IPS-NIHi11 (cell line): ENCODE data around the gene FNDC7.
"Not testable (repeated sequence)": the region's sequence is repeated elsewhere in the genome, so short reads cannot be mapped to it uniquely, and the experiment has no call there.

Experiments used
- DNase-seq: peaks from one replicate; pipeline ENCODE4 v3.0.0; 2012; ENCODE audit warnings: mixed read lengths, low spot score

Gene FNDC7

DNA sequence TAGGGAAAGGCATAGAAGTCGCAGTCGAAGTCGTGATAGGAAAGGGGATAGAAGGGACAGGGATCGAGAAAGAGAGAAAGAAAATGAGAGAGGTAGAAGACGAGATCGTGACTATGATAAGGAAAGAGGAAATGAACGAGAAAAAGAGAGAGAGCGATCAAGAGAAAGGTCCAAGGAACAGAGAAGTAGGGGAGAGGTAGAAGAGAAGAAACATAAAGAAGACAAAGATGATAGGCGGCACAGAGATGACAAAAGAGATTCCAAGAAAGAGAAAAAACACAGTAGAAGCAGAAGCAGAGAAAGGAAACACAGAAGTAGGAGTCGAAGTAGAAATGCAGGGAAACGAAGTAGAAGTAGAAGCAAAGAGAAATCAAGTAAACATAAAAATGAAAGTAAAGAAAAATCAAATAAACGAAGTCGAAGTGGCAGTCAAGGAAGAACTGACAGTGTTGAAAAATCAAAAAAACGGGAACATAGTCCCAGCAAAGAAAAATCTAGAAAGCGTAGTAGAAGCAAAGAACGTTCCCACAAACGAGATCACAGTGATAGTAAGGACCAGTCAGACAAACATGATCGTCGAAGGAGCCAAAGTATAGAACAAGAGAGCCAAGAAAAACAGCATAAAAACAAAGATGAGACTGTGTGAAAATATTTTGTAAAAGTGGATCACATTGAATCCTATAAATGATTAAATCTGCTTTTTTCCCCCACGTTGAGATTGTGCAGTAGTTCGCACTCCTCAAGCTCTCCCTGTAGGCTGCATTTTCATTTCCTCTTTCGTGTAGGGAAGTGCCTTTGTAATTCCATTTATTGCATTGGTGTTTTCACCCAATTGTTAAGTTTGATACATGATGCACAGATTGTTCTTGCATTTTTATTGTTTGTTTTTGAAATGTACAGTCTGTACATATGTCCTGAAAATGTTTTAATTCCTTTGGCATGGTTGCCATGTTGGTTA, 13.1 kb upstream of the FNDC7 start:
- no peak for DNase-seq

DNA sequence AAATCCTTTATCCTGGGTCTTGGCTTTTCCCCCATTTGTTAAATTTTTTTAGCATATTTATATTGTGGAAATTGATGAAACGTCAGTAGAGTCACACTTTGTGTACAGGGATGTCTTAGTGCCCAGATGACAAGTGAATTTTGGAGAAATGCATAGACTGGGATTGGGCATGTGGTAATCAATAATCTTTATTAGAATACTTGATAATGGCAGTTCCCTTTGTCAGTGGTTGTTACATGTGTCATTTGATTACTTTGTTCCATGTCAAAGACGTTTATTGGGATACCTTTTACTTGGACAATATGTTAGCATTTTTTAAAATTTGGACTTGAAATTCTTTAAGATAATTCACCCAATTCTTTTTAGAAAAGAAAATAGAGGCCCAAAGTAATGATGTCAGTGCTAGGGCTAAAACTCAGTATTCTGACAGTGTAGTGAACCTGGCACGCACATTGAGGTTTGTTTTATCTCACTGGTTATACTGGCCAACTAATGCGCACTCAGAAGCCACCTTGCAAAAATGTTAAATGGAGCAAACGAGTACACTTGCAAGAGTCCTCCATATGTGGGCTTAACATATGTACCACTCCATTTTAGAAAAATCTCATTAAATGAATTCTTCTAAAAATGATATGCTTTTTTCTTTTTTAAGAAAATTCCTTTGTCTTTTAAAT, 11.4 kb upstream of the FNDC7 start:
- DNase-seq = no peak

DNA sequence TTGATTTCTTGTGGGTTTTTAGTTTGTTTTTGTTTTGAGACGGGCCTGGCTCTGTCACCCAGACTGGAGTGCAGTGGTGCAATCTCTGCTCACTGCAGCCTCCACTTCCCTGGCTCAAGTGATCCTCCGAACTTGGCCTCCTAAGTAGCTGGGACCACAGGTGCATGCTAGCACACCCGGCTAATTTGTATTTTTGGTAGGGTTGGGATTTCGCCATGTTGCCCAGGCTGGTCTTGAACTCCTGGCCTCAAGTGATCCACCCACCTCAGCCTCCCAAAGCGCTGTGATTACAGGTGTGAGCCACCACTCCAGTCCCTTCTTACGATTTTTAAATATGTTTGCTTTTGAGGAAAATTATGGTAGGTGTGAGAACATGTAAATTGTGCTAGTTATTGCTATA, 10.6 kb upstream of the FNDC7 start:
- DNase-seq = not testable (repeated sequence)

DNA sequence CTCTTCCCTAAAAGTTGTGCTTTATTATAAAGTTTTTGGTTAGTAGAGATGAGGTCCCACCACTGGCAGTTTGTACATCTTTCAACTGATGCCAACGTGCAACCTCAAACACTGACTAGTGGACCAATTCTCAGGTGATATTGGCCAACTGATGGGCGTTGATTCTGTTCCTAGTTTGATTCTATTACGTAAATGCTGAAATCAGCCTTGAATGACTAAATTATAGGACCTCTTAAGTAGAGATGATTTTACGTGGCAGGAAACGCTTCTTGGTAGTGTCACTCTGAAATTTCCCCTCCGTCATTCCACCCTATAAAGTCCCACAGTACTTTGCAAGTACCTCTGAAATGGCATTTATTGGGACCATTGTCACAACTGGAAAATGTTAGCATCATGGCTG, 8.8 kb upstream of the FNDC7 start:
- DNase-seq = no peak

DNA sequence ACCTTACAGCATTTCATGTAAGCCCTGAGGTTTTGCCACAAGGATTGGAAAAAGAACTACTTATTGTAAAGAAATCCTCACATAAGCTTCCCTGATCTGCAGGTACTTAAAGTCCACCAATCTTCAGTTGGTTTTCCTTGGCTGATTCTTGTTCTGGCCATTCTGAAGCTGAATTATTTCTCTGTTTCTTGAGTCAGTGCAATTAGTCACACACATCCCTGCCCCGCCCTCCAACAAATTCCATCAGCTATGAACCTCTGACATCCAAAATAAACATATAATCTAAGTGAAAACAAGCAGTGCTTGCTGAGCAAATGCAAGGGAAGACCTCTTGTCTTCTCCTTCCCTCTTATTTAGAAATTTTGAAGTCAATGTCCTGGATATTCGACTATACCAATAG, 8.2 kb upstream of the FNDC7 start:
- DNase-seq = no peak

DNA sequence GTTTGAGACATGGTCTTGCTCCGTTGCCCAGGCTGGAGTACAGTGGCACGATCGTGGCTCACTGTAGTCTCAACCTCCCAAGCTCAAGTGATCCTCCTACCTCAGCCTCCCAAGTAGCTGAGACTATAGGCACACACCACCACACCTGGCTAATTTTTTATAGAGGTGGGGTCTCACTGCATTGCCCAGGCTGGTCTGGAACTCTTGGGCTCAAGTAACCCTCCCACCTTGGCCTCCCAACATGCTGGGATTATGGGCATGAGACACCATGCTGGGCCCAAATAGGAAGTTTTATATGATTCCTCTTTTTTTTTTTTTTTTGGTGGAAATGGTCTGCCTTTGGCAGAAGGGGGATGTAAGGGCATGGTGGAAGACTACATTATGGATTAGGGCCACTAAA, 6.1 kb upstream of the FNDC7 start:
- no peak for DNase-seq

DNA sequence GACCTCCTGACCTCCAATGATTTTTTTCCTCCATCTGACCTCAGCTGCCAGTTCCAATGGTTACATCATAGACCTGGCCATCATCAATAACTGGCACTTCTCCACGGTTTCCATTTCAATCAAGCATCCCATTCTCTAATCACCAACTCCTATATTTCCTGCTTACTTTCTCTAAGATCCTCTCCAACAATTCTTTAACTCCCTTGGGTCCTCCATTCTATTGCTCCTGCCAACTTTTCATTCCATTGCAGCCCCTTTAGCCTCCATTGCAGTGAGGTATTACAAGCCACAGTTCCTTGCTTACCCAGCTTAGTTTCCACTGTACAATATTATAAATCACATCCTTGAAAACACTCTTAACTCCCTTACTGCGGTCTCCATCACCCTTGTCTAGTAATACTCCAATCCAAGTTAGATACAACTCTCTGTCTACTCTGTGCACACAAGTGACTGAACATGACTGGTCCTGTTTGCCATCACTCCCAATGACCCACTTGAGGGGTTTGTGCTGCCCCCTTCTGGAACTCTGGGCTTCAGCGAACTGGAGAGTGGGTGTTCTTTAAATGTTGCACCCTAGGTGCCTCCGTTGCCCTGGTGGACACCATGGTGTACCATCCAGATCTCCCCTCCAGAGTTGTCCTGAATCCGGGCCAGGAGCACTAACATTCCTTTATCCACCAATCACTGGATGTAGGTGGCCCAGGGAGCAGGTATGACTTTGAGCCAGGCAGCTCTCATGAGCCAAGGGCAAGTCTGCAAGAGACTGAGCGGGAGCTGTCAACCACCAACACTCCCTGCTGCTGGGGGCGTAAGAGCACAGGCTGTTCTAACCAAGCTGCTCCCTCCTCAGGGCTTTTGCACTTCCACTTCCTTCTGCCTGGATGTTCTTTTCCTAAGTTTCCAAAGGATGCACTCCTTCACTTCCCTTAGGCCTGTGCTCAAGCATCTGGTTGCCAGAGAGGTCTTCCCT, 3.7 kb upstream of the FNDC7 start:
- peak; percentile 43 for DNase-seq

DNA sequence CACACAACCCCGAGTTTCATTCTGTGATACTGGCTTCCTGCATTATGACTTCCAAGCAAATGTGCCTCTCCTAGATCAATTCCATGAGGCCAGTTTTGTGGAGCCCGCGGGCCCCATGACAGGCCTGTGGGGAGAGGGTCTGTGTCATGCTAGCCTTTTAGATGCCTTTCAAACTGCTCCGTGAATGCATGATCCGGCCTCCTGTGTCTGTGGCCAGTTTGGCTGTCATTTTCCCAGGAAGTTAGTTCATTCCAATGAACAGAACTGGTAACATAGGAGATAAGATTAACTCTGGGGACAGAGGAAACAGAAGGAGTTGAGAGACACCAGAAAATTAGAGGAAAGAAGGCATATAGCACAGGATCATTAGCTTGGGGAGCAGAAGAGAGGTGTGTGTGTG, 3.2 kb downstream of the FNDC7 start:
- DNase-seq = no peak

DNA sequence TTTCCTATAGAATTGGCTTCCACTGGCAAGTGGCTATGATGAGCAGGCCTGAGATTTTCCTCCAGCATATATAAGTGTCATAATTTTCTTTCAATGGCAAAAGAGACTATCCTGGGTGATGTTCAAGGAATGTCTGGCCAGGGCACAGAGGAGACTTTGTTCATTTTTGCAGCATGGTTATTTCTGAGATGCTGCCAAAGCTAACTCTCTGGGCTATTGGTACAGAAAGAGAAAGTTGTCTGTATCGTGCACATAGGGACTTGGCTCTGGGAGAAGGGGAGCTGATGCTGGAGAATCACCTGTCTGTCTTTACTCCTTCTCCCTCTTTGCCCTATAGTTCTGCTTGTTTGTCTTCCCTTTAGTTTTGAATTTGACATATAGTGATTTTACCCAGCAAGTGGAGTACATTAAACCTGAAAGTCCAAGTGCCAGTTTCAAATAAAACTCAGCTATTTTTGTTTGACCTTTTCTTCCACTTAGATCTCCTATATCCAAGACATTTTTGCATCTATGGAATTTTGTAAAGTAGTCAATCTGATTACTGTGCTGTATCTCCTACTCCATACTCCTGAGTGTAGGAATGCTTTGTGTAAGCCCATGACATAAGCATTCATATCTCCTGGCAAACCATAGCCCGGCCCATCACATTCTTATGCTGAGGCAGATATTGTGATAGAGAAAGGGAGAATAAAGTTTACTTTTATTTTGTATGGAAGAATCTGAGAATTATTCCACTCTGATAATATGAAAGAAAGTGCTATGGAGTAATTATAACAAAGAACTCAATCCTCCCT, 3.9 kb downstream of the FNDC7 start:
- DNase-seq = no peak

DNA sequence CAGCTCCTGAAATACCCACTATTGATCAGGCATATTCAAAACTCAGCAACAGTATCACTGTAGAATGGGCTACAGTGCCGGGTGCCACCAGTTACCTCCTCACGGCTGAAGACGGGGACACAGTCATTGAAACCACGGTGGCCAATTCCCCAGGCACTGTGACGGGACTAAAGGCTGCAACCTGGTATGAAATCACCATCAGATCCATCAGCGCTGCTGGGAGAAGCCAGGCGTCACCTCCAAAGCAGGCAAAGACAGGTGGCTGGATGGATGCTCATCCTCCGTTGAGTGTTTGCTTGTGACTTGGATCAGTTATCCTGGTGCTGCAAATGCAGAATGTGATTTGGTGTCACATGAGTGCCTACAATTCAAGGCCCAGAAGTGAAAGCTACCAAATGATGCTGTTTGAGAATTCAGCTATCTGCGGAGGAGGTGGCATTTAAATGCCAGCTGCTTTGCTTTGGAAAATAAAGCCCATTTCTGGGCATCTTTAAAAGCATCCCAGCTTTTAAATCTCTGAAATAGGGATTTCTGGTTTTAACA, 5.1 kb downstream of the FNDC7 start:
- DNase-seq = no peak

DNA sequence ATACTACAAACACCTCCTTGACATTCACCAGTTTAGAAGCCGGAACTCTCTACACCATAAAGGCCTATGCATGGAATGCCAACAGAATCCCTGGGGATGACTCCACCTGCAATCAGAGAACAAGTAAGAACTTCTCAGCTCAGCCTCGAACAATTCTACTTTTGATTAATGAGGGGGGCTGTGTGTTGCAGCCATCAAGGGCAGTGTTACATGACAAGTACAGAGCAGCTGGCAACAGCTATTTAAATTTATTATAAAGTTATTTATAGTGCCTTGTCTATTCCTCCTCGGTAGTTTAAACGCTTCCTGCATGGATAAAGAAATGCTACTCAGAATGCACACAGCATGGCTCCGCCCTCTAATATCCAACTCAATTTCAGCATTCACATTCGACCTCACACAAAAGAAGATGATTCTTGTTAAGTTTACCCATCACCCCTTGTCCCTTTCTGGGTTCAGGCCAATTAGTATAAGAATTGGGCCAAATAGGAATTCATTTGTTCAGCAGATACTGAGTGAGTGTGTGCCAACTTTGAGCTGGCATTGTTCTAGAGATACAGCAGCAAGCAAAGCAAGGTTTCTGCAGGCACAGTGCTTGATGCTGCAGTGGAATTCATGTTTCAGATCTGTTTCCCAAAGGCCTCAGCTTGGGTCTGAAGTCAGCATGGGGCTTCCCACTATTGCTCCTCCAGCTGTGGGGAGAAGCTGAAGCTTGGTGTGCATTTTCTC, 6.4 kb downstream of the FNDC7 start:
- DNase-seq = no peak

DNA sequence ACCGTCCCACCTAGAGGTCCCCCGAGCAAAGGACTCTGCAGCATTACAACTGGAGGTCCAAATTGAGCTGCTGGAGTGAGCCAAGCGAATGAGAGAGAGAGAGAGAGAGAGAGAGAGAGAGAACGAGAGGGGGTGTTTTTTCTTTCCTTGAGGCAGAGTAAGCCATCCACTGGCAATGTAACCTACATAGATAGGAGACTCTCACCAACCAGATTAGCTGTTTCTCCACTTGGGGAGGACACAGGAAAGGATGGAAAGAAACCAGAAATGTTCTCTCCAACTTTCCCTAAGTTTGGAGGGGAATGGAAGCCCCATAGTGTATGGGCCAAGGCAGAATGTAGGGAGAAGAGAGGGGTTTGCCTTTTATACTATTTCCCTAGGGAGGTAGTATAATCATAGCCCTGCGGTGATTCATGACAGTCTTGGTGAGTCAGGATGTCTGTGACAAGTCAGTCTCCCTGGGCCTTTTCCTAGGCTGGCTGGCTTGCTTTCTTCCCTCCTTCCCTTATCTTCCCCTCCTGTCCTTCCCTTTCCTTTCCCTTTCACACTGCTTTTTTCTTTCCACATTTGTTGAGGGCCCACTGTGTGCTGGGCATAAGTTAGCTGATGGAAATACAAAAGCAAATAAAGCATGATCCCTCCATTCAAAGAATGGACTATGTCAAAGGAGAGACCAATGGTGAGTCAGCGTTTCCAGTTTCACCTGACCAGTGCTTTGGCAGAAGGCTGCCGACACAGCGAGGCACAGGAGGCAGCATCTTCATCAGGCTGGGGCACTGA, 7.1 kb downstream of the FNDC7 start:
- no peak for DNase-seq

DNA sequence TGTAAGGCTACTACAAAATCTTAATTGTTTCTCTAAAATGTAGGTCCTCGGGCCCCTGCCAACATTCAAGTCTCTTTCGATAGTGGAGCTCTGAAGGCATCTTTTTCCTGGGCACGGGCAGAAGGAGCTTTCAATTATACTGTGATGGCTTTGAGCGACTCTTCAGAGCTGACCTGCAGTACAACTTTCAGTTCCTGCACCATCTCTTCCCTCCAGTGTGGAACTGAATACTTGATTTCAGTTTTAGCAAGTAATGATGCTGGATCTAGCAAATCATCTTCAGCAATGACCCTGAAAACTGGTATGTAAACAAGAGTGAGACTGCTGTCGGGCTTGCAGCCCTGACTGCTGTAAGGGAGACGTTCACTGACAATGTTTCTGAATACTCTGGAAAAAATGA, 9.6 kb downstream of the FNDC7 start:
- DNase-seq = no peak

DNA sequence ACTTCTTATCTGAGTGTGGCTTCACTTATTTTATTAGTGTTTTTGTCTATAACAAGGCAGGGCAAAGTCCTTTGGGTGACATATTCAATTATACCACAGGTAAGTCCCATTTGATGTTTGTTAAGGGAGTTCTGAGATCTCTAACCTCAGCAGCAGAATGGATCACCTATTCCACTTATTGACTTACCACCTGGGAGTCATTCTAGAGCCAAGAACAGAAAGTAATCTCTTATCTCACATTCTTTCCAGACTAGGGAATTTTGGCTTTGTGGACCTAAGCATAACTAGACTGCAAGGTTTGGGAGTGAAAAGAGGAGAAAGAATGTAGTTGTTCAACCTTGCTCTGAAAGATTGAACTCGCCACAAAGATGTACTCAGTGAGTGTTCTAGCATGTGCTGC, 13.2 kb downstream of the FNDC7 start:
- no peak for DNase-seq

DNA sequence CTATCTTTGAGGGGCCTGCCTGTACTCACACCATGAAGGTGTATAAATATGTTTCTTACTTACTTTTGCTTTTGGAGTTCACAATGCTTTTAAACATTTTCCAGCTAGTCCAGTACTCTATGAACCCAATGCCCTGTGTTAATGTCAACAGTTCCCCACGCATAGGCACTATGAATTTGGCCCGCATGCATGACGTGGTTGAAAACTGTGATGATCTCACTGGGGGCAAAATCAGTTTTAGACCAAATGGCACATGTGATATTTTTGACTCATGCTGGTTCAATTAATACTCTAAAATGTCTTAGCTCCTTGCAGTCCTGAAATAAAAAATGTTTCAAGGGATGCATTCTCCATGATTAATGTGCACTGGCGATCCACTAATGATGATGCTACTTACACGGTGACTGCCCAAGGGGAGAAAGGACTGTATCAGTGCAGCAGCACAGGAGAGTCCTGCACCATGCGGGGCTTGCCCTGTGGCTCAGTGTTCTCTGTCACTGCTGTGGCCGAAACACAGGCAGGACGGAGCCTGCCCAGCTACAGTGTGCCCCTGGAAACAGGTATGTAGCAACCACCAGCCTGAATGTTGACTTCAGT, 15.7 kb downstream of the FNDC7 start:
- no peak for DNase-seq

DNA sequence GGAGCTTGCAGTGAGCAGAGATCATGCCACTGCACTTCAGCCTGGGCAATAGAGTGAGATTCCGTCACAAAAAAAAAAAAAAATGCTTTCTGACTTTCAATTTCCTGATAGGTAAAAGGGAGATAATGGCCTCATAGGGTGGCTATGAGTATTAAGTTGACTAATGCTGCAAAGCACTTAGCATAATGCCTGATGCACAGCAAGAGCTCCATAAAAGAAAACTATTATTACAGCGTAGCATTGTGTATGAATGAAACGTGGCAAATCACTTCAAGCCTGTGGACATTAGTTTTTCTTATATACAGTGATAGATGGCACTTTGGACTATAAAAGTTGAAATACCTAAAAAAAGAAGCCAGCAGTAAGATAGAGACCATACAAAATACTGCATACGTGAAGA, 16.8 kb downstream of the FNDC7 start:
- DNase-seq = no peak

DNA sequence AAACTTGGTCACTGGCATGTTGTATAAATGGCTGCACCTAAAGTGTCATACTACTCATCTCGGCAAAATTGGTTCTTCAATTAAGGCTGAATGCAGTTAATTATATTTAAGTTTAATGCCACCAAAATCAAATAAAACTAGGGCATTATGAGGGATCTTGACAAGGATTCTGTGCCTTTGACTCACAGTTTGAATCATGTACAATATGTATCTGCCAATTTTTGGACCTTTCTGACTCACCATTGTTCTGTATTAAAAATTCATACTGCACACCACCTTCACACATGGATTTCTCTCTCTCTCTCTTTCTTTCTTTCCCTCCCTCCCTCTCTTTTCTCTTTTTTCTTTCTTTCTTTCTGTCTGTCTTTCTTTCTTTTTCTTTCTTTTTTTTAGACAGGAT, 19.7 kb downstream of the FNDC7 start:
- no peak for DNase-seq

DNA sequence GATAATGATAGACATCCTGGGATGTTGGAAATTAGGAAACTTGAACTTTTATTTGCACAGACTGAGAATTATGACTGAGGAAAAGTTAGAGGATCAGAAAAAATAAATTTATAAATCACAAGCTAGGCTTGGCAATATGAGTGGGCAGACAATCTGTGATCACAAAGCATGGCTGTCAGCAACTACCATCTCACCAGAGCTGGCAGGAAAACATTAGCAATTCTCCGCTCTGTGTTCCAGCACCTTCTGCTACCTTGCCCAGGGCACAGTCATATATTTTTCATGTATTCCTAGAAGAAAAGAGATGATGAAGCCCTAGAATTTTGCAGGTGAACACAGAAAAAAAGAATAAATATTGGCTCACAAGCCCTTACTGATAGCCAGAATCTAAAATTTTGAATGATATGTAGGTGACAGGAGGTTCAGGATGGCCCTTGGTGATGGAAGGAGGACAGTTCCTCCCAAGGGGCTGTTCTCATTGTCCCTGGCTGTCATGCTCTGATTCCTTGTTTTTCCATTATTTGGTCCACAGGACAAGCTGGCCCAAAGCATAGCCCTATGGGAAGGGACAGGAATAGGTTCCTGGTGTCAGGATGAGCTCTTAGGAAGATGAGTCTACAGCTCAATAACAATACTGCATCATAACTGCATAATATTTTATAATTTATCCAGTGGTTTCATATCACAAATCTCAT, 21.6 kb downstream of the FNDC7 start:
- no peak for DNase-seq

DNA sequence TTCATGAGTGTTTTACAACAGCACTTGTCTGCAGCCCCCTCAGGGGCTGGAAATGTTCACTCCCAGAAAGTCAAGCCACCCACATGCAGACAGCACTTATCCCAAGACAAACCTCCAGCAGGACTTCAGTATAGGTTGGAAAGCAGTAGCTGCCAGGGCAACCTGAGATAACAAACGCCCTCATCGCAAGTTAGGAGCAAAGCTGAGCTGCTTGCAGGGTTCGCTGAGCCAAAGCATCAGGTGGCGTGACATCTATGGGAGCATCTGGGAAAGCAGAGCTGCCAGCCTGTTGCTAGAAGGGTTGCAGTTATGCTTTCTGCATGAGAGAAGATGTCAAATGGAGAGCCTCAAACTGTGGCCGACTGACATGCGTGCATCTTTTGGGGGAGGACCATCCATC, 29.5 kb downstream of the FNDC7 start:
- DNase-seq = no peak
